NK-92 treated with Interleukin-12 subunit alpha and Interleukin-12 subunit beta, amount 100 ng/mL, for 24 hours (cell line): Measurements from ENCODE around the gene MYL12A.

ENCODE experiments used
- DNase-seq: peaks from one replicate; lab custom pipeline; 2025; lab: John Stamatoyannopoulos, UW

MYL12A gene

GRCh38 chr18:3225588-3225987 lies 22.0 kb upstream of the MYL12A start:
- DNase-seq: no peak

GRCh38 chr18:3226048-3226447 lies 21.6 kb upstream of the MYL12A start:
- no peak for DNase-seq

GRCh38 chr18:3230401-3231334 lies 16.9 kb upstream of the MYL12A start:
- no peak for DNase-seq

DNA sequence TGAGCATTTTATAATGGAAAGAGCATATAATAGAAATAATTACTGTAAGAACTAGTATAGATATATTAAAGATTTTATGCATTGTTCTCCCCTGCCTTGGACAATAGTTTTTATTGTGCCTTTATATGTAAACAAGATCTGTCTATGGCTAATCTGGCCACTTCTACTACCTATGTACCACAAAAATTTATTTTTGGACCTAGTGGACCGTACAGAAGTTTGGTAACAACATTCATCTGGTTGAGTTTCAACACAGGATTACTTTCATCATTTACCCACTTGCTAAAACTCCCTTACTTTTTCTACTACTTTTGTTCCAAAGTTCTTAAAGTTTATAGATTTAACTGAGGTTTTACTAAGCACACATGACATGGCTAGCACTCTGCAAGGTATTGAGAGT lies 14.6 kb upstream of the MYL12A start:
- DNase-seq: no peak

DNA sequence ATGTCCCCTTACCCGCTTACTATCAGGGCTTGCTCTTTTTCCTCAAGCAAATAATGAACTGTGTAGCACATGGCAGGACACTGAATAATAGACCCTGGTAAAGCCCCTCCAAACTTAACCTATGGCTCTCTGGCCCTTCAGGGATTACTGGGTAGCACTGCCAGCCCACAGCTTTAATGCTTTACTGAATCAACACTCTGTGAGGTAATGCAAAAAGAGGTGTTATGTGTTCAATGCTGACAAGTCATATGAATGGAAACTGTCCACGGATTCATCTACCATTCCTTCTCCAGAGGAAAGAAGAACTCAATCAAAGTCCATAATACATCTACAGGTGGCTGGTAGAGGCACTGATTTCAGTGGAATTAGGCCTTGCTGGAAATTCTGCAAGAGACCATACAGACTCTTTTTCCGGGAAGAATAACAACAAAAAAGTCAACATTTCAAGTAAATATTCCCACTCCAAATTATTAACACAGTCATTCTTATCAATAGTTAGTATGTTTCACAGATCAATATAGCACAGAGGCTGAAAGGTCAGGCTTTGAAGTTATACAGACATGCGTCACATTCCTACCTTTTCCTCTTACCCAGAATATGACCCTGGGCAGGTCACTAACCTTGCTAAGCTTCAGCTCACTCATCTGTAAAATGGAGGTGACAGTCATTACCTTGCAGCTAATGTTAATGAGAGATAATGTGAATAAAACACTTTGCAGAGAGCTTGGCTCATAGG lies 14.0 kb upstream of the MYL12A start:
- DNase-seq: no peak

DNA sequence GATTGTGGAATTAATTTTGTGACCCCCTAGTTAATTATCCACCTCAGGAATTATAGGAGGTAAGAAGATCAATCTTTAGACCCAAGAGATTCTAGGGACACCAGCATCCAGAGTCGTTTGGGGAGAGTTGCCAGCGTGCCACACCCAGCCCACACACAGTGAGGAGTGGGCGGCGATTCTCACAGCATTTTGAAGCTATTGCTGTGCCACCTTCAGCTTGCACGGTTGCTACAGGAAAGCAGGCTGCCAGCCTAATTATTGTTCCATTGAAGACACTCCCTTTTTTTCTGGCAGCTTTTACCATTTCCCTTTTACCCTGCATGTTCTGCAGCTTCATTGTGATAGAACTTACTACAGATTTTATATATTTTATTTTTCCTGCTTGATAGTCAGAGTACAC lies 13.1 kb upstream of the MYL12A start:
- no peak for DNase-seq

GRCh38 chr18:3235846-3236245 lies 11.8 kb upstream of the MYL12A start:
- no peak for DNase-seq

DNA sequence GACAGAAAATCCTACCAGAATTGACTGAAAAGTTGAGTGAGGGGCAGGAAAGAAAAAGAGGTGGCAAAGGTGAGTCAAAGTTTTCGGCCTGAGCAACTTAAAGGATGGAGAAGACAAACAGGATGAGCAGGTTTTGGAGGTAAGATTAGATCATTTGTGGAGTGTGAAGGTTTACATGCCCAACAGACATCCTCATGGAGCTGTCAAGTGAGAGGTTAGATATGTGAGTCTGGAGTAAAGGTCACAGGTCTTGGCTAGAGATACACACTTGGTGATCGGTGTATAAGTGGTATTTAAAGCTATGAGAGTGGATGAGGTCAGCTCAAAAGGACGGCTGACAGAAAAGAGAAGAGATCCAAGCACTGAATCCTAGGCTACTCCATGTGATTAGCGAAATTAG lies 11.1 kb upstream of the MYL12A start:
- no peak for DNase-seq

GRCh38 chr18:3238742-3239141 lies 8.9 kb upstream of the MYL12A start:
- no peak for DNase-seq

DNA sequence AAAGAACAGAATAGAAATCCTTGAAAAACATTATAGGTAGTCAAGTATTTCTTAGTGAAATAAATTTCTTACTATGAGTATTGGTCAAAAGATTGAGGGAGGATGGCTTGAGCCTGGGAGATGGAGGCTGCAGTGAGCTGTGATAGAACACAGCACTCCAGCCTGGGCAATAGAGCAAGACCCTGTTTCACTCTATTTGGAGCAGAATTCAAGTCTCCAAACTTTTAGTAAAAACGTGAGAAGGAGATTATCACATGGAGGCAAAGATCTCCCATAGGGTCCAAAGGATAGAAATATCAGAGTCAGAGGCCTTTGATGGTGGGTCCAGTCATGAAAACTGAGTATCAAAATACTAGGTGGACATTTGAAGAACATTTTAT lies 2.4 kb upstream of the MYL12A start:
- DNase-seq: no peak

- DNase-seq: peak; percentile 72
These were observed 1.6 kb upstream of the MYL12A start for GRCh38 chr18:3245853-3246634.

DNA sequence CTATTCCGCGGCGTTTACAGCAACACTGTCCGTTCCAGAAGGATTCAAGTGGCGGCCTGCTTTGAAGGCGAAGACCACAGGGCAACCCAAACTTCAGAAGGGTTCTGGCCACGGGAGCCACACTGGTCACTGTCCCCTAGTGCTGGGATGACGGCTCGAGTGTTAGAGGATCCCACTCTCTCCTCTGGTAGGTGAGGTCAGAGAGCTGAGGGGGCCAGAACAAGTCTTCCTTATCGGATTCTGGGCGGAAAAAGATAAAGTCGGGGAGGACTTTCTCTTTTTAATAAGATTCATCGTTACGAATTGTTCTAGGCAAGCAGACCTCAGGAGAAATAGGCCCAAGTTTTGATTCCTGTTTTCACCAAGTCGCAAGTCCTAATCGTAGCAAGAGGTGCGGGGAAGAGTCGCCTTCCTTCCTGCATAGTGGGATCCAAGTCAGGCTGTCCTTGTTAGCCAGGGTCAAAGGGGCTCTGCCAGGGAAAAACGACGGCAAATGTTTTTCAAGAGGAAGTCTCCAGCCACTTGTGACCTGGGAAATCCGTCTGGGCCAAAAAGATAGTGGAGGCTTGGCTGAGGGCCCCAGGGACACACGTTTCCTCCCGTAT lies 864 bp upstream of the MYL12A start:
- DNase-seq: peak; percentile 4

DNA sequence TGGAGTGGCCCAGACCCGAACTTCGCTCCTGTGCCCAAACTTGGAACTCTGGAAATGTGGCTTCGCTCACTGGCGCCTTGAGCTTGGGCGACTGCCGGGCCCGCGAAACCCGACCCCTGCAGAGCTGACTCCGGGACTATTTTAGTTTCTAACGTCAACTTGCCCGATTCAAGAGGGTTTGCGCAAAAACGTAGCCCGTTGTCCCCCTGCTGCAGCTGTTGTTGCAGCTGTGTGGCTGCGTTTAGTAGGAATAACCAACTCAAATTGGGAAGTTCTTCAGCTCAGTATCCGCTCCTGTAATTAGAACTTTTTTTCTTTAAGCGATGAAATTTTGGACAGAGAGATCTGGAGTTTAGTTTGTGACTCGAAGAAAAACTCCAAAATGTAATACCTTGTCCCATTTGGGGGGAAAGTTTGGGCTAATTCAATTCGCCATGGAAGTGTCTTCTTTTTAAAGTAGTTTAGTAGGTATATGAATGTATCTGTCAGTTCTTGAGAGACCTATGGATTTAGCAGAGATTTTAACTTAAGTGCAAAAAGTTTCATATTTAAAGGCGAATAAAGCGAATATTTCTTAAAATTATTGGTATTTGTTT lies 559 bp downstream of the MYL12A start:
- DNase-seq: no peak

DNA sequence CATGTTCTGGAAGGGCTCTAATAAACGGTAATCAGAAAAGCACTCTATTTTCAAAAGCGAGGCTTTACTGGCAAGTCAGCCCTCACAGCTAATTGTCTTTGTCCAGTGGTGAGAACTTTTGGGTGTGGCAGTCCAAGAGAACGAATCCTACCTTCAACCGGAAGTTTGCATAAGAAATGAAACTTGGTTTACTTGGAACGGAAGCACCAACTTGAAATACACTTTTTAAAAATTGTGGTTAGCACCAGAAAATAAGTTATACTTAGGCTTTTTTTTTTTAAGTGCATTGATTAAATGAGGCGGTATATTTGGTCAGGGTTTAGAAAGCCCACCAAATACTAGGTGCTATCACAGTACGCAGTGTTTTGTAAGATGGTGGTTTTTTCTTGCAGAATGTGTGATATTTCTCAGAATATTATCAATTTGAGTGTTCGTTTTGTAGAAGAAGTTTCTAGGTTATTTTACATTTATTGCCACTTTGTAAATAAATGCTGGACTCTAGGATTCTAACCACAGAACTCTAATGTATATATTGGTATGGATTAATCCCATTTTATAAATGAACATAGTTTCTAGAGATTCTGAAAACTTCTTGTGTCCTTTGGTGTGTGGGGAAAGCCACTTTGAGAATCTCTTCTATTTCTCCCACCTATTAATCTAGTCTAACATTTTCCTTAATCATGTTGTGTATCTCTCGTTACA lies 1.2 kb downstream of the MYL12A start:
- peak; percentile 1 for DNase-seq

DNA sequence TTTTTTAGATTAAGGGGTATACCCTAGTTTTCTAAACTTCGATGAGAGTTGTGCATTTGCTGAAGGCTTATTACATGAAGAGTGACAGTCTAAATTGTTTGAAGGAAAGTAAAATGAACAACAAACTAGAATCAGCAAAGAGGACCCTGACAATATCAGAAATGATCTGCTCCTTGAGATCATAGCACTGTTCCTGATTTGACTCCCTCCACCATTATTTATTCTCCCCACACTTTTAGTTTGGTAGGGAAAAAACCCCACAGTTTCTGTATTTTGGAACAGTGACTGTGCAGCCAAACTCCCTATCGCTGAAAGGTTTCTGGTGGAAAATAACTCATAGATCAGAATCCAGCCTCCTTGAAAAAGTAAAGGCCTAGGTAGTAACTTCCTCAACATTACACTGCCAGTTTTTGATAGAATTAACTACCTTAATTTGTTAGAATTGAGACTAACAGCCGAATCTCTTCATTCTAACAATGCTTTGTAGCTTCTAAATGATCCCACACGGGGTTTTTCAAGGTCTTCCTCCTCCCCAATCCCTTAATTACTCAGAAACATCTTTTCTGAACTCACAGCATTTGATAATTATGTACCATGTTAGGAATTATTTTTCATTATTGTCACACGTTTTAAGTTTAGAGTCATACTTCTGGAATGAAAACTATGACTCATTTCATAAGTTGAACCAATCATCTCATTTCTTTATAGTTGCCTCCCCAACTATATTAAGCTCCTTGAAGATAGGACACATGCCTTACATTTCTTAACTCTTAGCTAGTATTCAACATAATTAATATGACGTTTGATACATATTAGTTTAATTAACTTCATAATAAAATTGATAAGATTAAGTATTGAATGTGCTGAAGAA lies 2.9 kb downstream of the MYL12A start:
- DNase-seq: no peak

- no peak for DNase-seq
These were observed 3.8 kb downstream of the MYL12A start for GRCh38 chr18:3251249-3251962.

GRCh38 chr18:3251963-3252277 lies 4.3 kb downstream of the MYL12A start:
- DNase-seq: no peak

GRCh38 chr18:3252843-3253242 lies 5.2 kb downstream of the MYL12A start:
- no peak for DNase-seq

GRCh38 chr18:3254725-3255124 lies 7.1 kb downstream of the MYL12A start:
- DNase-seq: no peak
